ENCODE measurements around the gene UNC5C.

DNA sequence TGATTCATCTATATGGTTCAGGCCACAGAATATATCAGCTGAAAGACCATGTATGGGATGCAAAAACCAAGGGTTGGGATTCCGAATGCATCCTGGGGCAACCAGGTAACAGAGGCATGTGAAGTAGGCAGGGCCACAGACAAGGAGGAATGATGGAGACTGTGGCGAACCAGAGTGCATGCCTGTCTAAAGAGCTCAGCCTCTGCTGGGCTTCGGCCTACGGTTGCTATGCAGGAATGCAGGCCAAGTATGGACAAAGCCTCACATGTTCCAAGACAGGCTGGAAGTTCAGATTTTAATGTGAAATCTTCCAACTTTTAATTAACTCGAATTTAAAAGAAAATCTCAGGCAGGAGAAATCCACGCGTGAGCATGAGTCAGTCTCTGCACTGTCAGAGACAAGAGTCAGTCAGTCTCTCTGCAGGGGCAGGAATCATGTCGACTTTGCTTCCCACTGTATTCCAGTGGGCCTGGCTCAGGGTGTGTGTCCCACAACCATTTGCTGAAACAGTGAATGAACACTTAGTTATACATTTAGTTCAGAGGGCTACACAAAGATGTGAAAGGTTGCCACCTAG is 344.4 kb downstream of the UNC5C start:
- TF ChIP-seq POLR2A (IDR thresholded peaks at IDR 0.05; ENCODE audit: low read depth), result no peak
- TF ChIP-seq, protein P1, sequence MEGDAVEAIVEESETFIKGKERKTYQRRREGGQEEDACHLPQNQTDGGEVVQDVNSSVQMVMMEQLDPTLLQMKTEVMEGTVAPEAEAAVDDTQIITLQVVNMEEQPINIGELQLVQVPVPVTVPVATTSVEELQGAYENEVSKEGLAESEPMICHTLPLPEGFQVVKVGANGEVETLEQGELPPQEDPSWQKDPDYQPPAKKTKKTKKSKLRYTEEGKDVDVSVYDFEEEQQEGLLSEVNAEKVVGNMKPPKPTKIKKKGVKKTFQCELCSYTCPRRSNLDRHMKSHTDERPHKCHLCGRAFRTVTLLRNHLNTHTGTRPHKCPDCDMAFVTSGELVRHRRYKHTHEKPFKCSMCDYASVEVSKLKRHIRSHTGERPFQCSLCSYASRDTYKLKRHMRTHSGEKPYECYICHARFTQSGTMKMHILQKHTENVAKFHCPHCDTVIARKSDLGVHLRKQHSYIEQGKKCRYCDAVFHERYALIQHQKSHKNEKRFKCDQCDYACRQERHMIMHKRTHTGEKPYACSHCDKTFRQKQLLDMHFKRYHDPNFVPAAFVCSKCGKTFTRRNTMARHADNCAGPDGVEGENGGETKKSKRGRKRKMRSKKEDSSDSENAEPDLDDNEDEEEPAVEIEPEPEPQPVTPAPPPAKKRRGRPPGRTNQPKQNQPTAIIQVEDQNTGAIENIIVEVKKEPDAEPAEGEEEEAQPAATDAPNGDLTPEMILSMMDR (IDR thresholded peaks at IDR 0.05), result no peak
